Measurements from ENCODE around the gene EXOC8.

Gene EXOC8

GRCh38 chr1:231286603-231287002, 51.0 kb downstream of the EXOC8 start:
- Histone ChIP-seq H3K9ac (ENCODE audit: low read length) (no peak overlapping the region), H3K27ac (ENCODE audit: low read depth, low read length, poor library complexity, severe bottlenecking) (no peak overlapping the region), H4K20me1 (ENCODE audit: insufficient read depth, low read length) (no peaks in the 10 kb centered on the region), H3F3A (ENCODE audit: insufficient read depth, low read length) (no peaks in the 10 kb centered on the region), H3K9me2 (ENCODE audit: low read depth, low read length) (no peaks in the 10 kb centered on the region), H3K9me3 (ENCODE audit: low read length) (no peaks in the 10 kb centered on the region), H3K4me2 (ENCODE audit: low read length) (no peak overlapping the region), H3K79me2 (ENCODE audit: insufficient read depth, low read length) (no peaks in the 10 kb centered on the region), H3K36me3 (ENCODE audit: insufficient read depth, low read length) (no peaks in the 10 kb centered on the region), H3K27me3 (ENCODE audit: insufficient read depth, low read length) (no peaks in the 10 kb centered on the region), H3K4me1 (ENCODE audit: insufficient read depth, low read length, severe bottlenecking) (no peaks in the 10 kb centered on the region), H2AFZ (ENCODE audit: low read length) (no peak overlapping the region), H3K4me3 (ENCODE audit: low read depth, low read length, poor library complexity, severe bottlenecking) (no peak overlapping the region)
- TF ChIP-seq EZH2 (IDR thresholded peaks at IDR 0.05; ENCODE audit: borderline replicate concordance, low read length) (no peak), CTCF (IDR thresholded peaks at IDR 0.05; ENCODE audit: low read length) (no peak)

GRCh38 chr1:231284441-231284840, 53.2 kb downstream of the EXOC8 start:
- no peaks in the 10 kb centered on the region for H3K4me1 ChIP-seq (ENCODE audit: insufficient read depth, low read length, severe bottlenecking)
- no peaks in the 10 kb centered on the region for H3K27me3 ChIP-seq (ENCODE audit: insufficient read depth, low read length)
- no peak overlapping the region for H3K27ac ChIP-seq (ENCODE audit: low read depth, low read length, poor library complexity, severe bottlenecking)
- H3K79me2 ChIP-seq (ENCODE audit: insufficient read depth, low read length): no peaks in the 10 kb centered on the region
- H4K20me1 ChIP-seq (ENCODE audit: insufficient read depth, low read length): no peaks in the 10 kb centered on the region
- no peaks in the 10 kb centered on the region for H3K9me3 ChIP-seq (ENCODE audit: low read length)
- no peak overlapping the region for H3K9ac ChIP-seq (ENCODE audit: low read length)
- H3K9me2 ChIP-seq (ENCODE audit: low read depth, low read length): no peaks in the 10 kb centered on the region
- no peak overlapping the region for H2AFZ ChIP-seq (ENCODE audit: low read length)
- H3F3A ChIP-seq (ENCODE audit: insufficient read depth, low read length): no peaks in the 10 kb centered on the region
- H3K4me2 ChIP-seq (ENCODE audit: low read length): no peak overlapping the region
- no peaks in the 10 kb centered on the region for H3K36me3 ChIP-seq (ENCODE audit: insufficient read depth, low read length)
- TF ChIP-seq CTCF (IDR thresholded peaks at IDR 0.05; ENCODE audit: low read length) (no peak), EZH2 (IDR thresholded peaks at IDR 0.05; ENCODE audit: borderline replicate concordance, low read length) (no peak)
- H3K4me3 ChIP-seq (ENCODE audit: low read depth, low read length, poor library complexity, severe bottlenecking): no peak overlapping the region
